Hindlimb muscle (tissue), 1 donor: Measurements from ENCODE around the gene BRSK2. TPM values are rescaled to one million over a fixed set of nuclear protein-coding genes. Genes with fewer than 3 reads are reported as not detected.

ENCODE experiments used
- DNase-seq: peaks from one replicate; pipeline ENCODE4 v3.0.0-alpha.2; 2013
- polyA plus RNA-seq: library from polyadenylated mRNA; unstranded; fragments of 120-200 nt; gene quantifications from one replicate; pipeline ENCODE4 v1.2.1, GENCODE V29; 2013; ENCODE audit not compliant: insufficient read length

Gene BRSK2
- polyA plus RNA-seq, 1 donor: 1.1 TPM

DNA sequence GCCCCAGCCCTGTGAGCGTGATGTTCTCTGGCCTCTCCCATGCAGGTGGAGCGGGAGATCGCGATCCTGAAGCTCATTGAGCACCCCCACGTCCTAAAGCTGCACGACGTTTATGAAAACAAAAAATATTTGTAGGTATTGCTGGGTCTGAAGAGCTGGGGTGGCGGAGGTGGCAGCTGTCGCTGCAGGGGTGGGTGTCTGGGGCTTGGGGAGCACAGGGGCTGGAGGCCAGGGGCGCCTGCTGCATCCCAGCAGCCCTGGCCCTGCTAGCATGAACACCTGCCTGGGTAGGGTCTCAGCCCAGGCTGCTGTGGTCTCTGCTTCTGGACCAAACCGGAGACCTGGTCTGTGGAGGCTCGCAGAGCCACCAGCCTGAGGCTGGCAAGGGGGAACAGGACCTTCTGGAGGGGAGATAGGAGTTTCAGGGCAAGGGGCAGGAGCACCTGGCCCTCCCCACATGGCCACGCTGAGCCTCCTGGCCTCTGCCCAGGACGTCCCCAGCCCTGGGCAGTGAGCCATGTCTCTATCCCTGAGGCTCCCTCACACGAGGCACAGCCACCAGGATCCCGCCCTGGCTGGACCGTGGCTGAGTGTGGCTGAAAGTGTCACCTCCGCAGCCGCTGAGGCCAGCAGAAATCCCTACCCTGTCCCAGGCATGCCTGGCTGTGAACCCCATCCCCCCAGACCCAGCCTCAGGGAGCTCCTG is 48.7 kb downstream of the BRSK2 start:
- no peak for DNase-seq

- no peak for DNase-seq
These were observed 49.2 kb downstream of the BRSK2 start for GRCh38 chr11:1438967-1439330.

GRCh38 chr11:1439341-1439740 is 49.6 kb downstream of the BRSK2 start:
- DNase-seq: no peak

DNA sequence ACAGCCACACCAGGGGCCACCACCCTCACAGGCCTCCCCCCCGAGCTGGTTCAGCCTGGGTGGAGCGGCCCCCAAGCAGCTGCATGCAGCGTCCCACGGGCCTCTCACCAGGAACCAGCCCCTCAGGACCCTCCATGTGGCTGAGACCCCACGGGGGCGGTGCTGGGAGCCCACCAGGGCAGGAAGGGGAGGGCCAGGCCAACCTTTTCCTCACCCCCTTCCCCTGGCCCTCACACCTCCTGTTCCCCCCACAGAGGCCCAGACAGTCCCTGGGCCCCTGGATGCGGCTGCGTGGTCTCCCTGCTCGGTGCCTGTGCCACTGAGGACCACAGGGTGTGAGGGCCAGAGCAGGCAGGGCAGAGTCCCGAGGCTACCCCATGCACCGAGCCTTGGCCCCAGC is 50.3 kb downstream of the BRSK2 start:
- DNase-seq: no peak

- no peak for DNase-seq
These were observed 50.8 kb downstream of the BRSK2 start for GRCh38 chr11:1440496-1440895.

- no peak for DNase-seq
These were observed 52.4 kb downstream of the BRSK2 start for GRCh38 chr11:1442163-1442562.

- no peak for DNase-seq
These were observed 53.2 kb downstream of the BRSK2 start for GRCh38 chr11:1442807-1443366.

GRCh38 chr11:1443737-1444136 is 54.0 kb downstream of the BRSK2 start:
- DNase-seq: no peak

GRCh38 chr11:1444321-1444720 is 54.6 kb downstream of the BRSK2 start:
- no peak for DNase-seq

DNA sequence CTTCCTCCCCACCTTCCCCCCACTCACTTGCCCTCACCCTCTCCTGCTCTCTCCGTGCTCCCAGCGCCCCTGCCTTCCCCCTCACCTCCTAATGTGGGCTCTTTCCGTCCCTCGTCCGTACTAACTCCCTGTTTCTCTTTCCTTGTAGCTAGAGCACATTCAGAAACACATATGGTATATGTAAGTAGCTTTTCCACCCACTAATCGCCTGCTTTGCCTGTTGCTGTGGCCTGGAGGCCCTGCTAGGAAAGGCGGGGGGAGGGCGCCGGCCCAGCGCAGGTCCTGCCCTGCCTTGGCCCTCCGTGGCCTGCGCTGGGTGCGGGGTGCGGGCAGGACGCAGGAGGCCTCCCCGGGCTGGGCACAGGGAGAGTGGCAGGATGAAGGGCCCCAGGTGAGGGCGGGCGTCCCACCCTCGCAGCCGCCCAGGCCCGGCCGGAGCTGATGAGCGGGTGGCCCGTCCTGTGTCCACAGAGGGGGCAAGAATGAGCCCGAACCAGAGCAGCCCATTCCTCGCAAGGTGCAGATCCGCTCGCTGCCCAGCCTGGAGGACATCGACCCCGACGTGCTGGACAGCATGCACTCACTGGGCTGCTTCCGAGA is 55.2 kb downstream of the BRSK2 start:
- DNase-seq: no peak

DNA sequence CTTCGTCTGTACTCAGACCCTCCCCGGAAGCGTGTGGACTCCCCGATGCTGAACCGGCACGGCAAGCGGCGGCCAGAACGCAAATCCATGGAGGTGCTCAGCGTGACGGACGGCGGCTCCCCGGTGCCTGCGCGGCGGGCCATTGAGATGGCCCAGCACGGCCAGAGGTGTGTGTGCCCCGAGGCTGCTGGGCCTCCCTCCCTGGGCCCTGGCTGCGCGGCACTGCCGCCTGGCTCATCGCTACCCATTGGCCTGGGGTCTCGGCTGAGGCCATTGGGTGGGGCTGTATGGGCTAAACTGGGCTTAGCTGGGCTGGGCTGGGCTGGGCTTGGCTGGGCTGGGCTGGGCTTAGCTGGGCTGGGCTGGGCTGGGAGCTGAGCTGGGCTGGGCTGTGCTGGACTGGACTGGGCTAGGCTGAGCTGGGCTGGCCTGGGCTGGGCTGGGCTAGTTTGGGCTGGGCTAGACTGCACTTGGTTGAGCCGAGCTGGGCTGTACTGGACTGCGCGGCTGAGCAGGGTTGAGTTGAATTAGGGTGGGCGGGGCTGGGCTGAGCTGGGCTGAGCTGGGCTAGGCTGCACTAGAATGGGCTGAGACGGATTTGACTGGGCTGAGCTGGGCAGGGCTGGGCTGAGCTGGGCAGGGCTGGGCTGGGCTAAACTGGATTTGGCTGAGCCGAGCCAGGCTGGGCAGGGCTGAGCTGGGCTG is 56.2 kb downstream of the BRSK2 start:
- no peak for DNase-seq

DNA sequence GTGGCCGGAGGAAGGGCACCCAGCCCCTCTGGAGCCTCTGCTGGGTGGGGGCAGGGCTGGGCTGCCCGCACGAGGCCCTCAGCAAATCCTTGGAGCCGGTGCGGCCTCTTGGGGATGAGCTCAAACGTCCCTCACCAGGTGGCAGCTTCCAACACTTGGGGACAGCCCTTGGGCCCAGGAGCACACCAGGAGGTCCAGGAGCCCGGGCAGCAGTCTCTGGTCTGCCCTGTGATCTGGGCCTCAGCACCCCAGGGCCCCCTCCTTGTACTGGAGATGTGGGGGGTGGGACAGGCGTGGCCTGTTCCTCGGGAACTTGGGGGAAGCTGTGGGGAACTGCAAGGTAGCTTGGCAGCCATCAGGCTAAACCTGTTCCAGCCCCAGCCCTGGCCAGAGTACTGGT is 56.9 kb downstream of the BRSK2 start:
- DNase-seq: no peak

DNA sequence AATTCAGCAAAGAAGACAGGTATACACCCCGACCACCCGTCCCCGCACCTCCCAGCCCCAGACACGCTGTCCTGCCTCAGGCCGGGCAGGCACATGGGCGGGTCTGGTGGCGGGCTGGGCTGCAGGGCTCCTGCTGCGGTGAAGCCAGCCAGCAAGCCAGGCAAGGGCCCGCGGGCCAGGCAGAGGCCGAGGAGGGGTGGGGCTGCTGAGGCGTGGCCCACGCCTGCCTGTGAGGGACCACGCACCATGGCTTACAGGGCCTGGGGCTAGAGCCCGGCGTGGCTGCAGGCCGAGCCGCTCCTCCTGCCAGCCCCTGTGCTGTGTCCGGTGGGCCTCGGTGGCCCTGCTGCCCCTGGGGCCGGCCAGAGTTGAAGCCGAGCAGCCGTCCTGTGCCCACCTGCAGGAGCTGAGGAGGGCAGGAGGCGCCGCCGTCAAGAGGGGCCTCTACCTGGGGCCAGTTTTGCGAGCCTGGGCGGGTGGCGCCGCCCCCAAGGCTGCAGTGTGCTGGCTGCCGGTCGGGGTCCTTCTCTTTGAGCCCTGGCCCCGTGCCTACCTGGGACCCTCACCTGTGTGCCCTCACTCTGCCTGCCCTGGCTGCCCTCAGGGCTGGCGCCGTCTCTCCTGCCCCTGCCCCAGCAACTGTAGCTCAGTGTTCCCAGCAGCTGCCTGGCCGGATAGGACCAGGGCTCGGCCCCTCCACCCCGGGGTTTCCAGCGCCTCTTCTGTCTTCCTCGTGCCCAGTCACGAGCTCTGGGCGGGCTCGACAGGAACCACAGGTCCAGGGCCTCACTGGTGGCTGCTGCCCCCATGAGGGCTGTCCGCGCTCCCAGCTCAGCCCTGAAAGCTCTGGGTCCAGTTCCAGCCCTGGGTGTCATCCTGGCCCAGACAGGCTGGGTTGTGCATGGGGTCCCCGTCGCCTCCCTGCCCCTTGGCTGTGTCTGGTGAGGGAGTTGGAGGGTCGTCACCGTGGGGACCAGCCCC is 58.4 kb downstream of the BRSK2 start:
- no peak for DNase-seq

- no peak for DNase-seq
These were observed 59.1 kb downstream of the BRSK2 start for GRCh38 chr11:1448882-1449281.

- no peak for DNase-seq
These were observed 59.9 kb downstream of the BRSK2 start for GRCh38 chr11:1449490-1450243.

DNA sequence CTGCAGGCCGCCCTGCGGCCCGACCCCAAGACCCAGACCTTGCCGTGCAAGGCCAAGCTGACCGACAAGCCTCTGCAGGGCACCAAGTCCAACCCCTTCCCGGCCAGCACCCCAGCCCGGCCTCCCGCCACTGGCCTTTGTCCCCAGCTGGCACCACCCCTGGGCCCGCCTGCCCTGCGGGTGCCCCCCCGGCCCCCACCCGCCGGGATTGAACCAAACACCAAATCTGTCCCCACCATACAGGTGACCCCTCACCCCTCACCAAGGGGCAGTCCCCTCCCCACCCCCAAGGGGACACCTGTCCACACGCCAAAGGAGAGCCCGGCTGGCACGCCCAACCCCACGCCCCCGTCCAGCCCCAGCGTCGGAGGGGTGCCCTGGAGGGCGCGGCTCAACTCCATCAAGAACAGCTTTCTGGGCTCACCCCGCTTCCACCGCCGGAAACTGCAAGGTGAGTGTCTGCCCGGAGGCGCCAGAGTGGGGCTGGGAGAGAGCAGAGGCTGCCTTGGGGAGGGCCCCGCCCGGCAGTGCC is 60.7 kb downstream of the BRSK2 start:
- DNase-seq: no peak

GRCh38 chr11:1450949-1451710 is 61.4 kb downstream of the BRSK2 start:
- DNase-seq: no peak

GRCh38 chr11:1451781-1452470 is 62.2 kb downstream of the BRSK2 start:
- no peak for DNase-seq

DNA sequence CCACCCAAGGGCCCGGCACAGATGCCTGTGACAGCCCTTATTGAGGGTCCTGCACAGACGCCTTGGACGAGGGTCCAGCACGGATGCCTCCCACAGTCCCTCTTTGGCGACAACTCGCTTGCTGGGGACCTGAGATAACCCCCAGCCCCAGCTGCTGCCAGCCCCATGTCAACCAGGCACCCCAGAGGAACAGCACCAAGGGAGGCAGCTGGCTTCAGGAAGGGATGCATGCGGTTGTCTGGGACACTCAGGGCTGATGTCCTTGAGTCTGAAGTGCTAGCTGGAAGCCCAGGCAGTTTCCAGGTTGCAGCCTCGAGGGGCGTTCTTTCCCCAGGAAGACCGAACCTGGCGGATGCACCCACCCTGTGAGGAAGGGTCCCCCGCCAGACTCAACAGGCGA is 63.0 kb downstream of the BRSK2 start:
- no peak for DNase-seq

- DNase-seq: no peak
These were observed 63.9 kb downstream of the BRSK2 start for GRCh38 chr11:1453611-1454034.
